Endometrium (tissue), 2 donors: Measurements from ENCODE around the gene ITGAD.

Source experiments
- FAIRE-seq: peaks from 2 replicates; lab custom pipeline; 2012; peaks lifted over from hg19 to GRCh38; lab: Jason Lieb, UNC
- donor health status: control.
- donor health status: control.

Gene ITGAD

GRCh38 chr16:31393056-31393455 lies at the start of gene ITGAD:
ITGAD (plus strand) TSS chr16:31393335; CDS start chr16:31393361, 26 bp downstream.
- no peak for FAIRE-seq

GRCh38 chr16:31344712-31345111 lies 48.4 kb upstream of the ITGAD start:
- FAIRE-seq = no peak

GRCh38 chr16:31347445-31347844 lies 45.7 kb upstream of the ITGAD start:
- FAIRE-seq = no peak

GRCh38 chr16:31348579-31348978 lies 44.6 kb upstream of the ITGAD start:
- FAIRE-seq = no peak

GRCh38 chr16:31350275-31351005 lies 42.7 kb upstream of the ITGAD start:
- no peak for FAIRE-seq

- no peak for FAIRE-seq
Observed at GRCh38 chr16:31351246-31351941, 41.7 kb upstream of the ITGAD start.

- no peak for FAIRE-seq
Observed at GRCh38 chr16:31351942-31352325, 41.2 kb upstream of the ITGAD start.

- no peak for FAIRE-seq
Observed at GRCh38 chr16:31352376-31353115, 40.6 kb upstream of the ITGAD start.

- FAIRE-seq = no peak
Observed at GRCh38 chr16:31354394-31355291, 38.5 kb upstream of the ITGAD start, which contains the start of gene ITGAX. ITGAX (plus strand) TSS chr16:31355176; CDS start chr16:31355255, 79 bp downstream.

GRCh38 chr16:31355431-31356100 lies 37.6 kb upstream of the ITGAD start:
- FAIRE-seq = no peak

- no peak for FAIRE-seq
Observed at GRCh38 chr16:31356566-31357323, 36.4 kb upstream of the ITGAD start.

GRCh38 chr16:31357324-31358109 lies 35.6 kb upstream of the ITGAD start:
- FAIRE-seq = no peak

GRCh38 chr16:31360251-31360650 lies 32.9 kb upstream of the ITGAD start:
- FAIRE-seq = no peak

GRCh38 chr16:31361201-31362110 lies 31.7 kb upstream of the ITGAD start:
- no peak for FAIRE-seq

GRCh38 chr16:31362476-31363405 lies 30.4 kb upstream of the ITGAD start:
- FAIRE-seq = no peak

GRCh38 chr16:31363721-31364120 lies 29.4 kb upstream of the ITGAD start:
- FAIRE-seq = no peak

- no peak for FAIRE-seq
Observed at GRCh38 chr16:31364421-31364820, 28.7 kb upstream of the ITGAD start.
